IMR-90 (cell line): ENCODE results near the gene ARHGAP15. TPM values are rescaled to one million over a fixed set of nuclear protein-coding genes. Genes with fewer than 3 reads are reported as not detected.

Experiments used
- ATAC-seq: fragments of 200-7000 bp; cut with Tn5 transposase; 2 replicates; pipeline ENCODE4 v1.9.1; 2020; ENCODE audit warnings: low read depth, mild to moderate bottlenecking, moderate library complexity
- BruUV-seq: library from RNA; stranded (reverse); fragments of 400-500 nt; replicated peaks from 2 replicates; lab custom pipeline; 2021; lab: Mats Ljungman, UMichigan
- CTCF ChIA-PET: fragments of 300-600 bp; formaldehyde crosslinking; extraction: SDS; loops from one replicate; lab custom pipeline; 2021; ENCODE audit warnings: antibody characterized with exemption; lab: Yijun Ruan, JAX
- POLR2A ChIA-PET: fragments of 300-600 bp; sonication (Branson Sonifier 250); formaldehyde crosslinking; loops from one replicate; lab custom pipeline; 2022; ENCODE audit warnings: antibody characterized with exemption; ENCODE audit not compliant: unreplicated experiment; lab: Charles Lee
- DNase-seq: peaks from one replicate; pipeline ENCODE4 v3.0.0; 2013
- H2AFZ ChIP-seq: replicated peaks from 2 replicates; pipeline ENCODE3; 2013; ENCODE audit warnings: low read length, mild to moderate bottlenecking; ENCODE audit not compliant: poor library complexity
- H2AK5ac ChIP-seq: 2 replicates; pipeline ENCODE4 v1.6.1; 2013; ENCODE audit warnings: low read depth, low read length, inconsistent platforms
- H2AK9ac ChIP-seq: replicated peaks from 2 replicates; pipeline ENCODE3; 2013; ENCODE audit warnings: mild to moderate bottlenecking, low read depth, low read length, moderate library complexity; ENCODE audit not compliant: poor library complexity
- H2BK120ac ChIP-seq: 2 replicates; pipeline ENCODE4 v1.6.1; 2013; ENCODE audit warnings: low read depth, low read length, inconsistent platforms
- H2BK15ac ChIP-seq: 3 replicates; pipeline ENCODE4 v1.6.1; 2013; ENCODE audit warnings: low read depth, low read length, inconsistent platforms
- H2BK20ac ChIP-seq: 2 replicates; pipeline ENCODE4 v1.6.1; 2013; ENCODE audit warnings: low read depth, mild to moderate bottlenecking, inconsistent platforms, low read length, moderate library complexity
- H2BK5ac ChIP-seq: 2 replicates; pipeline ENCODE4 v1.6.1; 2013; ENCODE audit warnings: mild to moderate bottlenecking, low read depth, low read length, inconsistent platforms; ENCODE audit not compliant: poor library complexity, severe bottlenecking
- H3K14ac ChIP-seq: replicated peaks from 2 replicates; pipeline ENCODE4 v1.6.1; 2013; ENCODE audit warnings: low read depth, low read length, inconsistent platforms
- H3K18ac ChIP-seq: 2 replicates; pipeline ENCODE4 v1.6.1; 2013; ENCODE audit warnings: low read depth, low read length, control low read depth
- H3K23ac ChIP-seq: 2 replicates; pipeline ENCODE4 v1.6.1; 2013; ENCODE audit warnings: low read depth, low read length, inconsistent platforms
- H3K27ac ChIP-seq: 2 replicates; pipeline ENCODE4 v1.5.1; 2013; ENCODE audit warnings: mild to moderate bottlenecking, control low read depth, low read length; ENCODE audit not compliant: insufficient read depth
- H3K27me3 ChIP-seq: 2 replicates; pipeline ENCODE4 v1.6.1; 2013; ENCODE audit warnings: low read length; ENCODE audit not compliant: control insufficient read depth, insufficient read depth
- H3K36me3 ChIP-seq: 2 replicates; pipeline ENCODE4 v1.6.1; 2013; ENCODE audit warnings: low read length, mixed read lengths; ENCODE audit not compliant: control insufficient read depth, insufficient read depth
- H3K4ac ChIP-seq: 2 replicates; pipeline ENCODE4 v1.6.1; 2013; ENCODE audit warnings: low read depth, low read length, inconsistent platforms
- H3K4me1 ChIP-seq: 2 replicates; pipeline ENCODE4 v1.6.1; 2013; ENCODE audit warnings: low read length, mixed read lengths; ENCODE audit not compliant: control insufficient read depth, insufficient read depth
- H3K4me2 ChIP-seq: 2 replicates; pipeline ENCODE4 v1.6.1; 2013; ENCODE audit warnings: low read depth, mild to moderate bottlenecking, control low read depth, low read length, moderate library complexity
- H3K4me3 ChIP-seq: 2 replicates; pipeline ENCODE4 v1.5.1; 2013; ENCODE audit warnings: low read depth, mild to moderate bottlenecking, control low read depth, low read length, moderate library complexity; ENCODE audit not compliant: insufficient read depth
- H3K56ac ChIP-seq: 2 replicates; pipeline ENCODE4 v1.6.1; 2013; ENCODE audit warnings: low read length, inconsistent platforms; ENCODE audit not compliant: insufficient read depth; ENCODE audit errors: extremely low read depth
- H3K79me1 ChIP-seq, 2 experiments: 2 replicates each; pipeline ENCODE4 v1.6.1; 2013; ENCODE audit warnings: low read length in 2 of 2, inconsistent platforms in 1 of 2, low read depth in 1 of 2
- H3K9ac ChIP-seq: 2 replicates; pipeline ENCODE4 v1.6.1; 2013; ENCODE audit warnings: low read depth, low read length, control low read depth
- H3K9me1 ChIP-seq: 2 replicates; pipeline ENCODE4 v1.6.1; 2013; ENCODE audit warnings: low read length, inconsistent platforms; ENCODE audit not compliant: insufficient read depth
- H3K9me3 ChIP-seq: 2 replicates; pipeline ENCODE4 v1.6.1; 2013; ENCODE audit warnings: low read length; ENCODE audit not compliant: control insufficient read depth, insufficient read depth
- H4K20me1 ChIP-seq: 2 replicates; pipeline ENCODE4 v1.6.1; 2013; ENCODE audit warnings: low read length, inconsistent platforms; ENCODE audit not compliant: insufficient read depth
- H4K5ac ChIP-seq: 2 replicates; pipeline ENCODE4 v1.6.1; 2013; ENCODE audit warnings: mild to moderate bottlenecking, low read depth, low read length, control low read depth
- H4K8ac ChIP-seq, 2 experiments: 2 replicates each; pipeline ENCODE4 v1.6.1; 2013; ENCODE audit warnings: low read depth in 2 of 2, low read length in 2 of 2, control low read depth in 1 of 2, inconsistent platforms in 1 of 2
- H4K91ac ChIP-seq: 2 replicates; pipeline ENCODE4 v1.6.1; 2013; ENCODE audit warnings: low read depth, low read length, inconsistent platforms; ENCODE audit not compliant: insufficient read depth
- CHD1 ChIP-seq: IDR thresholded peaks from 2 replicates; pipeline ENCODE4 v1.6.1; 2012; ENCODE audit warnings: low read depth, low read length, improper control_type of control experiment
- MAFK ChIP-seq: IDR thresholded peaks from 2 replicates; pipeline ENCODE4 v1.6.1; 2012; ENCODE audit warnings: low read depth, low read length, improper control_type of control experiment
- MAZ ChIP-seq: IDR thresholded peaks from 2 replicates; pipeline ENCODE4 v1.6.1; 2012; ENCODE audit warnings: low read depth, mild to moderate bottlenecking, low read length, improper control_type of control experiment, moderate library complexity, borderline replicate concordance
- MXI1 ChIP-seq: IDR thresholded peaks from 2 replicates; pipeline ENCODE4 v1.6.1; 2012; ENCODE audit warnings: low read depth, mild to moderate bottlenecking, low read length, moderate library complexity, borderline replicate concordance
- RAD21 ChIP-seq: IDR thresholded peaks from 2 replicates; pipeline ENCODE4 v1.6.1; 2012; ENCODE audit warnings: low read length, improper control_type of control experiment
- RCOR1 ChIP-seq: IDR thresholded peaks from 2 replicates; pipeline ENCODE4 v1.6.1; 2012; ENCODE audit warnings: mild to moderate bottlenecking, low read length, improper control_type of control experiment; ENCODE audit not compliant: insufficient replicate concordance
- SMC3 ChIP-seq: fragments of 150-350 bp; IDR thresholded peaks from 2 replicates; pipeline ENCODE4 v1.6.1; 2016; ENCODE audit warnings: low read depth, mild to moderate bottlenecking, antibody characterized with exemption, low read length, moderate library complexity
- WGBS, 2 experiments: methylation state at CpG; one replicate each; pipeline versions ENCODE4 v1.1.5 to v1.1.7; 2013; ENCODE audit warnings: missing lambda C conversion rate in 2 of 2; ENCODE audit not compliant: insufficient read length in 1 of 2; ENCODE audit errors: extremely low coverage in 2 of 2; 5-methylcytosine and 5-hydroxymethylcytosine counted together
- dilution Hi-C: fragments of 300-500 bp; cut with HindIII; formaldehyde crosslinking; loops from one replicate; pipeline ENCODE4 v1.14.3; 2018; ENCODE audit warnings: low sequenced_read_pairs; ENCODE audit not compliant: unreplicated experiment
- in situ Hi-C: fragments of 300-500 bp; cut with MboI; formaldehyde crosslinking; loops from 3 replicates; pipeline ENCODE4 v1.14.3; 2019; ENCODE audit warnings: low sequenced_read_pairs, inconsistent platforms, mixed read lengths
- intact Hi-C: fragments of 100-400 bp; cut with micrococcal nuclease; formaldehyde crosslinking; loops from 2 replicates; pipeline ENCODE4 v1.10.0; 2022
- polyA plus RNA-seq, 3 experiments: library from polyadenylated mRNA; depleted of rRNA; stranded (reverse); fragments of >200 nt; gene quantifications; 2 replicates each; pipeline ENCODE4 v1.2.3, GENCODE V29; 2012; ENCODE audit warnings: low replicate concordance in 1 of 3
- total RNA-seq: library from RNA; depleted of rRNA; stranded (reverse); fragments of >200 nt; gene quantifications from 2 replicates; pipeline ENCODE4 v1.2.3, GENCODE V29; 2012
- TF ChIP-seq, protein P1 (sequence below): conservative IDR thresholded peaks from 2 replicates; pipeline ENCODE4 v1.5.1; 2012; ENCODE audit warnings: mild to moderate bottlenecking, low read depth, low read length, improper control_type of control experiment
- TF ChIP-seq, protein P2 (sequence below): fragments of 150-350 bp; IDR thresholded peaks from 2 replicates; pipeline ENCODE4 v1.6.1; 2017; ENCODE audit warnings: mild to moderate bottlenecking, antibody characterized with exemption, low read length, low read depth

ARHGAP15 gene
- total and polyA plus RNA-seq, 2 of the 4 experiments (the other 2 are of a cell fraction) = not detected

DNA sequence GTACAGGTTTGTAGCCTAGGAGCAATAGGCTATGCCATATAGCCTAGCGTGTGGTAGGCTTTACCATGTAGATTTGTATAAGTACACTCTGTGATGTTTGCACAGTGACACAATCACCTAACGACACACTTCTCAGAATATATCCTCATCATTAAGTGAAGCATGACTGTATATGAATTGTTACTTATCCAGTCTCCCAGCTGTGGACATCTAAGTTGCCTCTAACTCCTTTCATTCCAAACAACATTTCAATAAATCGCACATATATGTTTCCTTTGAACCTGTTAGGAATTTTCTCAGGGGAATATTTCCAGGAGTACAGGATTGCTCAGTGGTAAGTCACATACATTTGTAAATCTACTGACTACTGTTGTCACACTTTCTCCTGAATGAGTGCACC, 90.0 kb downstream of the ARHGAP15 start:
- intact Hi-C loops = no loop called here
- POLR2A ChIA-PET = no interaction called here
- Histone ChIP-seq H3K9me3 (no peaks in the 10 kb centered on the region), H4K91ac (no peak overlapping the region), H3K23ac (no peak overlapping the region), H3K79me1 (no peaks in the 10 kb centered on the region), H2AFZ (no peak overlapping the region), H4K8ac (no peak overlapping the region), H2BK15ac (no peak overlapping the region), H3K4me1 (no peaks in the 10 kb centered on the region), H3K27me3 (no peaks in the 10 kb centered on the region), H2AK5ac (no peak overlapping the region), H3K9me1 (no peaks in the 10 kb centered on the region), H3K4ac (no peak overlapping the region), H2BK20ac (no peak overlapping the region), H3K27ac (no peak overlapping the region), H3K14ac (no peak overlapping the region), H2BK120ac (no peak overlapping the region), H3K36me3 (no peaks in the 10 kb centered on the region), H2BK5ac (no peak overlapping the region), H3K4me2 (no peak overlapping the region), H4K5ac (no peak overlapping the region), H4K20me1 (no peaks in the 10 kb centered on the region), H3K9ac (no peak overlapping the region), H2AK9ac (no peak overlapping the region), H3K56ac (no peak overlapping the region), H3K4me3 (no peak overlapping the region), H3K18ac (no peak overlapping the region)
- BruUV-seq = no TSS peak
- no peak for ATAC-seq
- in situ Hi-C loops = no loop called here
- TF ChIP-seq RAD21 (no peak), MXI1 (no peak), CHD1 (no peak), MAFK (no peak), RCOR1 (no peak), SMC3 (no peak), MAZ (no peak)
- TF ChIP-seq, protein P1, sequence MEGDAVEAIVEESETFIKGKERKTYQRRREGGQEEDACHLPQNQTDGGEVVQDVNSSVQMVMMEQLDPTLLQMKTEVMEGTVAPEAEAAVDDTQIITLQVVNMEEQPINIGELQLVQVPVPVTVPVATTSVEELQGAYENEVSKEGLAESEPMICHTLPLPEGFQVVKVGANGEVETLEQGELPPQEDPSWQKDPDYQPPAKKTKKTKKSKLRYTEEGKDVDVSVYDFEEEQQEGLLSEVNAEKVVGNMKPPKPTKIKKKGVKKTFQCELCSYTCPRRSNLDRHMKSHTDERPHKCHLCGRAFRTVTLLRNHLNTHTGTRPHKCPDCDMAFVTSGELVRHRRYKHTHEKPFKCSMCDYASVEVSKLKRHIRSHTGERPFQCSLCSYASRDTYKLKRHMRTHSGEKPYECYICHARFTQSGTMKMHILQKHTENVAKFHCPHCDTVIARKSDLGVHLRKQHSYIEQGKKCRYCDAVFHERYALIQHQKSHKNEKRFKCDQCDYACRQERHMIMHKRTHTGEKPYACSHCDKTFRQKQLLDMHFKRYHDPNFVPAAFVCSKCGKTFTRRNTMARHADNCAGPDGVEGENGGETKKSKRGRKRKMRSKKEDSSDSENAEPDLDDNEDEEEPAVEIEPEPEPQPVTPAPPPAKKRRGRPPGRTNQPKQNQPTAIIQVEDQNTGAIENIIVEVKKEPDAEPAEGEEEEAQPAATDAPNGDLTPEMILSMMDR = no peak
- TF ChIP-seq, protein P2, sequence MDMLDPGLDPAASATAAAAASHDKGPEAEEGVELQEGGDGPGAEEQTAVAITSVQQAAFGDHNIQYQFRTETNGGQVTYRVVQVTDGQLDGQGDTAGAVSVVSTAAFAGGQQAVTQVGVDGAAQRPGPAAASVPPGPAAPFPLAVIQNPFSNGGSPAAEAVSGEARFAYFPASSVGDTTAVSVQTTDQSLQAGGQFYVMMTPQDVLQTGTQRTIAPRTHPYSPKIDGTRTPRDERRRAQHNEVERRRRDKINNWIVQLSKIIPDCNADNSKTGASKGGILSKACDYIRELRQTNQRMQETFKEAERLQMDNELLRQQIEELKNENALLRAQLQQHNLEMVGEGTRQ = no peak
- no peak for DNase-seq
- dilution Hi-C loops = no loop called here
- CTCF ChIA-PET = no interaction called here
- WGBS, 2 experiments = 100% methylated on average over 1 of the region's 3 CpGs; no CpG with 5 or more reads in 1 of the 2 experiments
